ENCODE measurements around the gene CHST8. TPM values are rescaled to one million over a fixed set of nuclear protein-coding genes. Genes with fewer than 3 reads are reported as not detected.
"Not testable (repeated sequence)": the region's sequence is repeated elsewhere in the genome, so short reads cannot be mapped to it uniquely, and the experiment has no call there.

Gene CHST8
- total RNA-seq, 1 donor from 2014 or later, result not detected

- intact Hi-C loops (cut with DNase I), result no loop called here
- no peak for DNase-seq (ENCODE audit: low spot score in 2 of 2)
- no peak overlapping the region for H3K27ac ChIP-seq
- H3K4me3 ChIP-seq, result no peak overlapping the region
- H3K9me3 ChIP-seq, result peaks cover 0 to 8% of the 10 kb centered on the region in 2 donors
- H3K4me1 ChIP-seq, result no peaks in the 10 kb centered on the region
- no peaks in the 10 kb centered on the region for H3K27me3 ChIP-seq
- no peaks in the 10 kb centered on the region for H3K36me3 ChIP-seq
- no peak for TF ChIP-seq CTCF (IDR thresholded peaks at IDR 0.05)
These were observed 11.2 kb upstream of the CHST8 start for GRCh38 chr19:33610588-33610987.

GRCh38 chr19:33612928-33613619, 8.7 kb upstream of the CHST8 start:
- intact Hi-C loops (cut with DNase I), result no loop called here
- Histone ChIP-seq H3K27ac (no peak overlapping the region), H3K4me3 (no peak overlapping the region), H3K27me3 (no peaks in the 10 kb centered on the region), H3K4me1 (no peaks in the 10 kb centered on the region), H3K36me3 (no peaks in the 10 kb centered on the region), H3K9me3 (peaks cover 0 to 8% of the 10 kb centered on the region in 2 donors)
- no peak for TF ChIP-seq CTCF (IDR thresholded peaks at IDR 0.05)
- DNase-seq (ENCODE audit: low spot score in 2 of 2), result no peak

- Histone ChIP-seq H3K27me3 (no peaks in the 10 kb centered on the region), H3K4me1 (no peaks in the 10 kb centered on the region), H3K9me3 (peaks cover 0 to 8% of the 10 kb centered on the region in 2 donors), H3K36me3 (no peaks in the 10 kb centered on the region), H3K27ac (no peak overlapping the region), H3K4me3 (no peak overlapping the region)
- intact Hi-C loops (cut with DNase I), result no loop called here
- TF ChIP-seq CTCF (IDR thresholded peaks at IDR 0.05), result no peak
- no peak for DNase-seq (ENCODE audit: low spot score in 2 of 2)
These were observed 8.1 kb upstream of the CHST8 start for GRCh38 chr19:33613620-33614000.

GRCh38 chr19:33616346-33616745, 5.4 kb upstream of the CHST8 start:
- no peaks in the 10 kb centered on the region for H3K36me3 ChIP-seq
- TF ChIP-seq CTCF (IDR thresholded peaks at IDR 0.05), result no peak
- no peak overlapping the region for H3K27ac ChIP-seq
- intact Hi-C loops (cut with DNase I), result no loop called here
- no peaks in the 10 kb centered on the region for H3K27me3 ChIP-seq
- H3K4me1 ChIP-seq, result no peaks in the 10 kb centered on the region
- no peak for DNase-seq (ENCODE audit: low spot score in 2 of 2)
- H3K4me3 ChIP-seq, result no peak overlapping the region
- H3K9me3 ChIP-seq, result peaks cover 0 to 3% of the 10 kb centered on the region in 2 donors

GRCh38 chr19:33616857-33617256, 4.9 kb upstream of the CHST8 start:
- no peak for DNase-seq (ENCODE audit: low spot score in 2 of 2)
- intact Hi-C loops (cut with DNase I), result no loop called here
- TF ChIP-seq CTCF (IDR thresholded peaks at IDR 0.05), result no peak
- no peak overlapping the region for H3K4me3 ChIP-seq
- H3K36me3 ChIP-seq, result no peaks in the 10 kb centered on the region
- H3K27ac ChIP-seq, result no peak overlapping the region
- no peaks in the 10 kb centered on the region for H3K4me1 ChIP-seq
- peaks cover 0 to 3% of the 10 kb centered on the region in 2 donors for H3K9me3 ChIP-seq
- H3K27me3 ChIP-seq, result no peaks in the 10 kb centered on the region

GRCh38 chr19:33618363-33618762, 3.4 kb upstream of the CHST8 start:
- not testable (repeated sequence) for H3K27me3 ChIP-seq

More at GRCh38 chr19:33618363-33618762, 3.4 kb upstream of the CHST8 start:
- H3K9me3 ChIP-seq; DNase-seq (ENCODE audit: low spot score in 2 of 2); intact Hi-C loops (cut with DNase I); H3K27ac ChIP-seq; H3K4me1 ChIP-seq; H3K36me3 ChIP-seq; H3K4me3 ChIP-seq: not testable (repeated sequence)
